ENCODE data around the gene MNT.
A peak's percentile ranks its signal among the peaks of the same experiment; 100 is the strongest.

The MNT gene

GRCh38 chr17:2363851-2364762 lies 36.8 kb downstream of the MNT start:
- no peak for ATAC-seq
- DNase-seq, result no peak

- ATAC-seq (no peak), DNase-seq (no peak)
These were observed 37.5 kb downstream of the MNT start for GRCh38 chr17:2363318-2363717.

GRCh38 chr17:2362881-2363280 lies 38.0 kb downstream of the MNT start:
- ATAC-seq (no peak), DNase-seq (no peak)

- DNase-seq (no peak), ATAC-seq (no peak)
These were observed 38.4 kb downstream of the MNT start for GRCh38 chr17:2362416-2362815.

- DNase-seq (no peak), ATAC-seq (no peak)
These were observed 38.8 kb downstream of the MNT start for GRCh38 chr17:2362016-2362415.

- no peak for ATAC-seq
These were observed 39.7 kb downstream of the MNT start for GRCh38 chr17:2361010-2361760.

GRCh38 chr17:2357931-2358434 lies 42.9 kb downstream of the MNT start:
- DNase-seq, result no peak
- no peak for ATAC-seq

More at GRCh38 chr17:2361010-2361760, 39.7 kb downstream of the MNT start:
- DNase-seq, result no peak

- DNase-seq, result no peak
- ATAC-seq, result no peak
These were observed 43.6 kb downstream of the MNT start for GRCh38 chr17:2357237-2357636.

GRCh38 chr17:2354311-2354710 lies 46.5 kb downstream of the MNT start:
- ATAC-seq (no peak), DNase-seq (no peak)

GRCh38 chr17:2351269-2351668 lies 49.6 kb downstream of the MNT start:
- ATAC-seq, result no peak
- no peak for DNase-seq

- no peak for DNase-seq
- no peak for ATAC-seq
These were observed 52.8 kb downstream of the MNT start for GRCh38 chr17:2347805-2348685.

GRCh38 chr17:2346475-2346874 lies 54.4 kb downstream of the MNT start:
- ATAC-seq, result no peak
- no peak for DNase-seq

- DNase-seq, result no peak
- no peak for ATAC-seq
These were observed 56.3 kb downstream of the MNT start for GRCh38 chr17:2344528-2344927.

- peak; percentile 80 for ATAC-seq
- peak; percentile 68 for DNase-seq
These were observed 57.4 kb downstream of the MNT start for GRCh38 chr17:2343421-2343820.

GRCh38 chr17:2338315-2338657 lies 62.6 kb downstream of the MNT start:
- ATAC-seq (no peak), DNase-seq (peak; percentile 15)

- ATAC-seq, result peak; percentile 21
- peak; percentile 69 for DNase-seq
These were observed 63.1 kb downstream of the MNT start for GRCh38 chr17:2337544-2338314.

- DNase-seq (peak; percentile 79), ATAC-seq (peak; percentile 51)
These were observed 63.9 kb downstream of the MNT start, which contains the start of gene SGSM2 for GRCh38 chr17:2336852-2337543. SGSM2 (plus strand) TSS chr17:2337501; CDS start chr17:2337689, 188 bp downstream.

- ATAC-seq, result peak; percentile 91
- DNase-seq, result peak; percentile 93
These were observed 64.5 kb downstream of the MNT start, which contains the start of gene TSR1 for GRCh38 chr17:2336215-2336851. TSR1 (minus strand) TSS chr17:2336457; CDS start chr17:2336427, 30 bp downstream.

GRCh38 chr17:2335726-2336214 lies 65.1 kb downstream of the MNT start:
- DNase-seq (peak; percentile 12), ATAC-seq (no peak)

All from stimulated activated naive CD8-positive, alpha-beta T cell treated with anti-CD3 and anti-CD28 coated beads, Interleukin-15, Interleukin-2, amounts not matched to agents 100 U/mL and 50 U/mL, for 24 hours (primary cell).